Cortex of kidney (tissue), 1 donor: ENCODE results near the gene CAV3.

Experiments
- DNase-seq: peaks from one replicate; lab custom pipeline; 2025; lab: John Stamatoyannopoulos, UW

Gene CAV3

DNA sequence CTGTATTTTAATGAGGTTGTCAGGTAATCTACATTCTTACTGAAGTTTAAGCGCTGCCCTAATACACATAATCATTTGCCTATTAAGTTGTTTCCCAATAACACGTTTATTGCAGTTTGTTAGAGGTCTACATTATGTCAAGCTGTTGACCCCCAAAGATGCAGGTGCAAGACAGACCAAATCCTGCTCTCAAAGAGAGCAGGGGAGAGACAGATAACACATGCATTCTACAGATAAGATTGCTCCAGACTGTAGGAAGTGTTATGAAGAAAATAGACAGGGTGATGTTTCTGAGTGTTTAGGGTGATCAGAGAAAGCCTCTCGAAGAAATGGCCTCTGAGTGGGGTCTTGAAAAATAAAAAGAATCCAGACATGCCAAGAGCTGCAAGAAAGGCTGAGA lies 60.6 kb downstream of the CAV3 start:
- no peak for DNase-seq
